Osteoblast (primary cell): ENCODE results near the gene SLC38A6. TPM values are rescaled to one million over a fixed set of nuclear protein-coding genes. Genes with fewer than 3 reads are reported as not detected.
A peak's percentile ranks its signal among the peaks of the same experiment; 100 is the strongest.

ENCODE experiments used
- DNase-seq: peaks from one replicate; pipeline ENCODE4 v3.0.0; 2011; ENCODE audit warnings: low spot score, mixed read lengths; ENCODE audit not compliant: insufficient read length; ENCODE audit errors: missing footprints
- H2AFZ ChIP-seq: 2 replicates; pipeline ENCODE4 v1.6.0; 2011; ENCODE audit warnings: mild to moderate bottlenecking, low read length
- H3K27ac ChIP-seq: 2 replicates; pipeline ENCODE4 v1.5.1; 2011; ENCODE audit warnings: mild to moderate bottlenecking, low read depth, low read length, moderate library complexity
- H3K27me3 ChIP-seq: 2 replicates; pipeline ENCODE4 v1.6.0; 2012; ENCODE audit warnings: mild to moderate bottlenecking, control low read depth, inconsistent platforms, low read length, moderate library complexity; ENCODE audit not compliant: insufficient read depth
- H3K36me3 ChIP-seq: 2 replicates; pipeline ENCODE4 v1.5.1; 2011; ENCODE audit warnings: mild to moderate bottlenecking, low read length, control low read depth, moderate library complexity; ENCODE audit not compliant: insufficient read depth
- H3K4me1 ChIP-seq: 2 replicates; pipeline ENCODE4 v1.5.1; 2011; ENCODE audit warnings: mild to moderate bottlenecking, low read length, control low read depth, moderate library complexity; ENCODE audit not compliant: insufficient read depth
- H3K4me2 ChIP-seq: 2 replicates; pipeline ENCODE4 v1.6.0; 2011; ENCODE audit warnings: mild to moderate bottlenecking, low read length; ENCODE audit not compliant: insufficient read depth
- H3K4me3 ChIP-seq: fragments of 200-600 bp; sonication (generic); 3 replicates; pipeline ENCODE4 v1.5.1; 2012; ENCODE audit warnings: mild to moderate bottlenecking, low read length, inconsistent platforms; ENCODE audit not compliant: insufficient read depth
- H3K79me2 ChIP-seq: 2 replicates; pipeline ENCODE4 v1.6.0; 2012; ENCODE audit warnings: mild to moderate bottlenecking, low read length, control low read depth, inconsistent platforms; ENCODE audit not compliant: insufficient read depth
- H3K9me3 ChIP-seq: 2 replicates; pipeline ENCODE4 v1.5.1; 2011; ENCODE audit warnings: low read depth, low read length, control low read depth
- H4K20me1 ChIP-seq: 2 replicates; pipeline ENCODE4 v1.6.0; 2012; ENCODE audit warnings: mild to moderate bottlenecking, low read length, control low read depth; ENCODE audit not compliant: insufficient read depth
- total RNA-seq: library from RNA; depleted of rRNA; stranded (reverse); fragments of >200 nt; gene quantifications from 2 replicates; pipeline ENCODE4 v1.2.3, GENCODE V29; 2012
- TF ChIP-seq, protein P1 (sequence below): IDR thresholded peaks from 2 replicates; pipeline ENCODE4 v1.5.1; 2011; ENCODE audit warnings: mild to moderate bottlenecking, low read depth, low read length, moderate library complexity; ENCODE audit errors: extremely low read depth

SLC38A6 gene
- total RNA-seq, 1 donor, result 112 TPM

DNA sequence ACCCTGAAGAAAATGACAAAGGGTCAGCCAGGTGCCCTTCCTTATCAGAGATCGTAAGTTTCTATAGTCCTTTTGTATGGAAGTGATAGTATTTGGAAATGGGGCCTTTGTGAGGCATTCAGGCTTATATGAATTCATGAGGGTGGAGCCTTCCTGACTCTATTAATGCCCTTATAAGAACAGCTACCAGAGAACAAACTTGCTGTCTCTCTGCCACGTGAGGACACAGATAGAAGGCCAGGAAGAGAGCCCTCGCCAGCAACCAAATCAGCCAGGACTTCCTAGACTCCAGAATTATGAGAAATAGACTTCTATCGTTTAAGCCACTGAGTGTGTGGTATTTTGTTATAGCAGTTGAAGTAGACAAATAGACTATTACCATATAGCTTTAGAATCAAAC lies 36.8 kb upstream of the SLC38A6 start:
- H3K27ac ChIP-seq, result no peak overlapping the region
- no peak for DNase-seq

DNA sequence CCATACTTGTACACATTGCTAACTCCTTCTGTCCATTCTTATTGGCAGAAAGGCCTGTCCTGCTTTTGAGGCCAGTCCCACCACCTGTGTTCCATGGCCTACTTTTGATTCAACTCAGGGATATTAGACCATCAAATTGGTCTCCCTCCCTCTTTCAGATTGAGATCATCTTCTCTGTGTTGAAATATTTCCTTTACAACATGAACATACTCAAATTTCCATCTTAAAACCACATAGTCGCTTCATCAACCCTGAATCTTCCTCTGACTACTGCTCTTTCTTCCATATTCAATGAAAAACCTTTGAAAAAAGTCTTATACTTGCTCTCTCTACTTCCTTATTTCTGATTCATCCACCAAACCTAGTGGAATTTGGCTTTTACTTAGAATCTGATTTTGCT lies 35.1 kb upstream of the SLC38A6 start:
- Histone ChIP-seq H4K20me1 (no peaks in the 10 kb centered on the region), H3K27ac (peak overlapping the region; percentile 25), H3K27me3 (no peaks in the 10 kb centered on the region), H3K4me1 (peaks cover 15% of the 10 kb centered on the region), H3K36me3 (no peaks in the 10 kb centered on the region), H3K4me3 (no peak overlapping the region), H3K9me3 (no peaks in the 10 kb centered on the region), H3K4me2 (peak overlapping the region; percentile 26), H3K79me2 (peaks cover 2% of the 10 kb centered on the region), H2AFZ (no peak overlapping the region)
- DNase-seq, result no peak
- TF ChIP-seq, protein P1, sequence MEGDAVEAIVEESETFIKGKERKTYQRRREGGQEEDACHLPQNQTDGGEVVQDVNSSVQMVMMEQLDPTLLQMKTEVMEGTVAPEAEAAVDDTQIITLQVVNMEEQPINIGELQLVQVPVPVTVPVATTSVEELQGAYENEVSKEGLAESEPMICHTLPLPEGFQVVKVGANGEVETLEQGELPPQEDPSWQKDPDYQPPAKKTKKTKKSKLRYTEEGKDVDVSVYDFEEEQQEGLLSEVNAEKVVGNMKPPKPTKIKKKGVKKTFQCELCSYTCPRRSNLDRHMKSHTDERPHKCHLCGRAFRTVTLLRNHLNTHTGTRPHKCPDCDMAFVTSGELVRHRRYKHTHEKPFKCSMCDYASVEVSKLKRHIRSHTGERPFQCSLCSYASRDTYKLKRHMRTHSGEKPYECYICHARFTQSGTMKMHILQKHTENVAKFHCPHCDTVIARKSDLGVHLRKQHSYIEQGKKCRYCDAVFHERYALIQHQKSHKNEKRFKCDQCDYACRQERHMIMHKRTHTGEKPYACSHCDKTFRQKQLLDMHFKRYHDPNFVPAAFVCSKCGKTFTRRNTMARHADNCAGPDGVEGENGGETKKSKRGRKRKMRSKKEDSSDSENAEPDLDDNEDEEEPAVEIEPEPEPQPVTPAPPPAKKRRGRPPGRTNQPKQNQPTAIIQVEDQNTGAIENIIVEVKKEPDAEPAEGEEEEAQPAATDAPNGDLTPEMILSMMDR, result no peak

More for the DNA sequence above, 36.8 kb upstream of the SLC38A6 start:
- Histone ChIP-seq H3K36me3 (no peaks in the 10 kb centered on the region), H4K20me1 (no peaks in the 10 kb centered on the region), H3K4me2 (no peak overlapping the region), H2AFZ (no peak overlapping the region), H3K79me2 (peaks cover 2% of the 10 kb centered on the region), H3K4me3 (no peak overlapping the region), H3K9me3 (no peaks in the 10 kb centered on the region), H3K4me1 (peaks cover 8% of the 10 kb centered on the region), H3K27me3 (no peaks in the 10 kb centered on the region)
- TF ChIP-seq, protein P1, result no peak

DNA sequence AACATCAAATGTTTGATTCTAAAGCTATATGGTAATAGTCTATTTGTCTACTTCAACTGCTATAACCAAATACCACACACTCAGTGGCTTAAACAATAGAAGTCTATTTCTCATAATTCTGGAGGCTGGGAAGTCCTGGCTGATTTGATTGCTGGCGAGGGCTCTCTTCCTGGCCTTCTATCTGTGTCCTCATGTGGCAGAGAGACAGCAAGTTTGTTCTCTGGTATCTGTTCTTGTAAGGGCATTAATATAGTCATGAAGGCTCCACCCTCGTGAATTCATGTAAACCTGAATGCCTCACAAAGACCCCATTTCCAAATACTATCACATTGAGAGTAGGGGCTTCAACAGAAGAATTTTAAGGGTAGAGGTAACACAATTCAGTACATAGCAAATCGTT lies 34.3 kb upstream of the SLC38A6 start:
- no peaks in the 10 kb centered on the region for H3K27me3 ChIP-seq
- no peak overlapping the region for H3K4me2 ChIP-seq
- no peaks in the 10 kb centered on the region for H4K20me1 ChIP-seq
- no peaks in the 10 kb centered on the region for H3K79me2 ChIP-seq
- H3K9me3 ChIP-seq, result no peaks in the 10 kb centered on the region
- H3K36me3 ChIP-seq, result no peaks in the 10 kb centered on the region
- peaks cover 17% of the 10 kb centered on the region for H3K4me1 ChIP-seq
- TF ChIP-seq, protein P1, result no peak
- DNase-seq, result no peak
- H2AFZ ChIP-seq, result no peak overlapping the region
- H3K4me3 ChIP-seq, result no peak overlapping the region
- peak overlapping the region; percentile 25 for H3K27ac ChIP-seq

GRCh38 chr14:60951776-60952435 lies 29.1 kb upstream of the SLC38A6 start:
- H3K4me3 ChIP-seq, result peak overlapping the region; percentile 63
- TF ChIP-seq, protein P1, result no peak
- H2AFZ ChIP-seq, result no peak overlapping the region
- H3K4me1 ChIP-seq, result peaks cover 14% of the 10 kb centered on the region
- H3K79me2 ChIP-seq, result peaks cover 11% of the 10 kb centered on the region
- no peak for DNase-seq
- H3K4me2 ChIP-seq, result peak overlapping the region; percentile 89
- H3K36me3 ChIP-seq, result no peaks in the 10 kb centered on the region
- H3K9me3 ChIP-seq, result no peaks in the 10 kb centered on the region
- no peaks in the 10 kb centered on the region for H3K27me3 ChIP-seq
- peak overlapping the region; percentile 71 for H3K27ac ChIP-seq
- H4K20me1 ChIP-seq, result no peaks in the 10 kb centered on the region
